ENCODE data around the gene PACS2.
A peak's percentile ranks its signal among the peaks of the same experiment; 100 is the strongest.
"Not testable (repeated sequence)": the region's sequence is repeated elsewhere in the genome, so short reads cannot be mapped to it uniquely, and the experiment has no call there.

The PACS2 gene

DNA sequence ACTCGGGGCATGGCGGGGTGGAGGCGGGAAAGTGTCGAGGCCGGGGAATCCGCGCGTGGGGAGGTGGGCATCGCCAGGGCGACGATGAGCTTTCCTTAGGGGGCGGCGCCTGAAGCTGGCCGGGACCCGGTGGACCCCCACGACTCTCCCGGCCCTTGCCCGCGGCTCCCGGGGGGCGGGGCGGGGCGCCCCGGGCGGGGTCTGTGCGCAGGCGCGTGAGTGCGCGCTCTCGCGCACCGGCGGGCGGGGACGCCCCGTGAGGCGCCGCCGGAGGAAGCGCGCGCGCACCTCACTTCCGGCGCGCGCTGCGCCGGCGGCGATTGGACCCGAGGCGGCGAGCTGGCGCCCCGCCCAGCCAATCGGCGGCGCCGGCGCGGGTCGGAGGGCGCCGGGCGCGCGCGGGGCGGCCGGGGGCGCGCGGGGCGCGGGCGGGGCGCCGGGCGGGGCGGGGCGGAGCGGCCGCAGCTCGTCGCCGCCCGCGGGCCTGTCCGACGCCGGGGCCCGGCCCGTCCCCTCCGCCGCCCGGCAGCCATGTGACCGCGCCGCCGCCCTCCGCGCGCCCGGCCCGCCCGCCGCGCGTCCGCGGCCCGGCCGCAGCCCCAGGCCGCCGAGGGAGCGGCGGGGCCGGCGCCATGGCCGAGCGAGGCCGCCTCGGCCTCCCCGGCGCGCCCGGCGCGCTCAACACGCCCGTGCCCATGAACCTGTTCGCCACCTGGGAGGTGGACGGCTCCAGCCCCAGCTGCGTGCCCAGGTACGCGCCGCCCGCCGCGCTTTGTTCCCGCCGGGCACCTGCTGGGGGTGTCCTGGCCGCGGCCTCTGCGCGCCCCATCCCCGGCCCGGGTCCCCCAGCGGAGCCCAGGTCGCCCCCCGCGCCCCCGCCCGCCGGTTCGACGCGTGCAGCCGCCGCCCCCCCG, at the start of gene PACS2:
TSS of gene PACS2 (plus strand) at position 462 of the 914 bp plus-strand sequence. CDS start at position 633, 171 bp downstream.
- peak; percentile 81 for DNase-seq (ENCODE audit: low spot score)

DNA sequence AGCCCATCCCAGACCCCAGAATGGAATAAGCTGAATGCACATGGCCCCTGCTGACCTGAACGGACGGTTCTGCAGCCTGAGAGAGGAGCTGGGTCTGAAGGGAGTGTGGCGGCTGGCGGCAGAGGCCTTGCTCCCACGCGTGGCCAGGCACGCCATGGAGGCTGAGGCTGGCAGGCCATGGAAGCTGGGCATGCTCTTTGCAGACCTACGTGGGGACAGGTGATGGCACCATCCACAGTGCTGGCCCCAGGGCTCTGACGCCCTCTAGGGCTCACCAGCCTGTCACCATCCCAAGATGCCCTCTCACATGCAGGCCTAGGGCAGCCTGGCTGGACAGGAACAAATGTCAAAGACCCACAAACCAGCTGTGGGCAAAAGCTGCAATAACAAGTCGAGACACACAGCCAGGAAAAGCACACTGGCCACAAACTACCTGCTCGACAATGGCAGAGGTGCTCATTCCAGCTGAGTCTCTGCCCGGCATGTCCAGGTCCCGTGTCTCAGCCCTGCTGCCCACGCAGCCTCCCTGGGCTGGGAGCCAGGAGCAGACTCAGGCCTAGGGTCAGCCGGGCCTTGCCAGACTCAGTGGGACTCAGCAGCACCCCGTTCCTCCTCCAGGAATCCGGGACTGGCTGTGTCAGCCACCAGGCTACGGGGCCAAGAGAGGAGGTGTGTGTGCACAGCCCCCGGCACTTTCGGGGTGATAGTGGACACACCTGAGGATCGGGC, 46.6 kb upstream of the PACS2 start:
- DNase-seq (ENCODE audit: low spot score), result no peak

DNA sequence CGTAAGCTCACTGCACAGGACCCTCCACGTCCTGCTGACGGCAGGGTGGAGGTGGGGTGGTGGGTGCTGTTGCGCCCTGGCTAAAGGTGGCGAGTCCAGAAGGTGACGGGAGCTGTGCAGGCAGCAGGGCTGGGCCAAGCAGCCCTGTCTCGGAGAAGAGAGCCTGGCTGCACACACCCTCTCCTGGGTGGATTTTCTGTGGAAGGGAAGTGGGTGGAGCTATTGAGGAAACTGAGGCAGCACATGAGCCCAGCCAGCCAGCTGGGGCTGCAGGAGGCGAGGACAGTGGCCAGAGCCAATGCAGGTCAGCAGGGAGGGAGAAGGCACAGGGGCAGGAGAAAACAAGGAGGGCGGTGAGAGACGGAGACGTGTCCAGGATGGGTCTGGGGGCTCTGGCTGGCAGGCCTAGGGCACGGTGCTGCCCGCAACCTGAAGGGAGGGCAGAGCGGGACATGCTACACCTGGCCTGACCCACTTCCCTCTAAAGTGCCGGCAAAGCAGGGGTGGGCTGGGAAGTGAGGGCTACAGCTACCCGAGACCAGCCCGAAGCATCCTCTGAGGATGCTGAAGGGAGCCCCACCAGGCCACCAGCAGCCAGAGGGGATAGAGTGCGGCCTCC, 45.7 kb upstream of the PACS2 start:
- no peak for DNase-seq (ENCODE audit: low spot score)

DNA sequence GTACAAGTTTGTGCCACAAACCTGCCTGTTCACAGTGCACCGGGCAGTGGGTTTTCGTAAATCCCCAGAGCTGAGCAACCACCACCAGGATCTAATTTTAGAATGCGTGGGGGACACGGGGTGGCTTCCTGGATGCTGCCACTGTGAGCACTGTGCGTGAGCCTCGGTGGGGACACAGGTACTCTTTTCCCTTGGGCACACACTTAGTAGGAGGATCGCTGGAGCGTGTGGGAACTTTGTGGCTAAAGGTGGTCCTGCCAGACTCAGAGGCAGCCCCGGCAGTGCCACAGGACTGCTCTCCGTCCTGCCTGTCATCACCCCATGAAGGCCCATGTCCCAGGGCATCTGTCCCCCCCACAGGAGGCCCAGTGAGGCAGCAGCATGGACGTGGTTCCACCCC, 45.1 kb upstream of the PACS2 start:
- DNase-seq (ENCODE audit: low spot score), result no peak

DNA sequence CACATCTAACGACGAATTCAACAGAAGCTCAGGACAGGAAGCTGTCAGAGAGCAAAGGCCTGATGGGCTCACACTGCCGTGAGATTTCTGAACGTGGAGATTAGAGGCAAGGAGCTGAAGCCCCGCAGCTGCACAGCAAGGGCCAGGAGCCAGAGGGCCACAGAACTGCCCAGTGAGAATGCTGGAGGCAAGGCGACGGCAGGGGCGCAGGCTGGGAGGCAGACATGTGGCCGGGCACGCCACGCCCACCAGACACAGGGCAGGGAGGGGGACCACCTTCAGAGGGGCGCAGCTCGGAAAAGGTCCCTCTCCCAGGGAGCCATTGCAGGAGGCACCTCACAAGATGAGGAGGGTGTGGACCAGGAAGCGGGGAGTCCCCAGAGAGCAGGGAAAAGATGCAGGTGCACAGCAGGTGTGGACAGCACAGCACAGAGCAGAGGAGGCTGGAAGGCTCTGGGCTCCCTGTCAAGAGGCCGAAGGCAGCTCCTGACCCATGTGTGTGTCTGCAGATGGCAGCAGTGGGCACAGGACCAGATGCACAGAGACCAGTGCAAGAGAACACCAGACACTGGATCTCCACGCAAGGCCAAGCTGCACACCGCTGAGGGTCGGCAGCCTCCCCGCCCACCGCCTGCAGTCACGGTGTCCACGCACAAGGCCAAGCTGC, 43.2 kb upstream of the PACS2 start:
- DNase-seq (ENCODE audit: low spot score), result no peak

DNA sequence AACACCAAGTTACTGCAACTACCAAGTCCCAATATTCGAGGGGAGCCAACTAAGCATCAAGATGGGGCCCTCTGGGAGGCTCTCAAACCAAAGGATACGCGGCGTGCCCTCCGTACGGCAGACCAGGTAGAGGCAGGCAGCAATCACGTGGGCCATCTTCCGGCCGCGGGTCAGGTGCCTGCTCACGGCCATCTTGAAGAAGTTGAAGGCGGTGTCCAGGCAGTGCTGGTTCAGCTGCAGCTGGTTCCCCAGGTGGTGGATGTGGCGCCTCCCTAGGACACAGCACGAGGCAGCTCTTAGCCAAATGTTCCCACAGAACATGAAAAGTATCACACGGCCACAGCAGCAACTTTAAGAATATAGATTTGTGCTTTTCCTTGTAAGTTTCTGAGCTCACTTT, 41.9 kb upstream of the PACS2 start:
- no peak for DNase-seq (ENCODE audit: low spot score)

DNA sequence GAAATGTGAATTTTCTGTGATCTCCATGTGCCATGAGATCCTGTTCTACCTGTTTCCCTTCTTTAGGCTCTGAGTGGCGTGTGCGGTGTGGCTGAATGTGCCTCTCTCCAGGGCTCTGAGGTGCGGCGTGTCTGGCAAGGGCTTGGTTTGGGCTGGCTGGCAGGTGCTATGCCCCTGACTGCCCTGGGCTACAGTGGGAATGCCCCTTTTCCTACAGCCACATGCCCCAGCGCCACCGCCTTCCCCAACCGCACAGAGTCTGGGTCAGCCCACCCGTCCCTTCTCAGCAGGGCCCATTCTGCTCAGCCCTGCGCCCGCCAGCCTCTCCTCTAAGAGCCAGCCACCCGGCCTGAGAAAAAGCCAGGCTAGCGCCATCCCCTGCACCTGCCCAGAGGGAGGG, 41.5 kb upstream of the PACS2 start:
- no peak for DNase-seq (ENCODE audit: low spot score)

DNA sequence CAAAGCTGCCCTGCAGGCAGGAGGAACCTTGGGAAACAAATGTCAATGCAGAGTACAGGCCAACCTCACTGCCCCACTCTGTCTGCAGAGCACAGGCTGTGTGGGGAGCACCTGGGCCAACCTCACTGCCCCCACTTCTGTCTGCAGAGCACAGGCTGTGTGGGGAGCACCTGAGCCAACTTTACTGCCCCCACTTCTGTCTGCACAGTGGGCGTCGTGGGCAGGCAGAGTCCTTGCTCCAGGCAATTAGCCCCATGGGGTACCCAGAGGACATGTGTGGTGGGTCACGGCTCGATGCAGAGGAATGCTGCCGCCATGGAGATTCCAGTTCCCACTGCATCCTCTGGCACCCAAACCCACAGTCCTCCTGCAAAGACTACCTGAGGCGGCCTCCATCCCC, 39.9 kb upstream of the PACS2 start:
- no peak for DNase-seq (ENCODE audit: low spot score)

DNA sequence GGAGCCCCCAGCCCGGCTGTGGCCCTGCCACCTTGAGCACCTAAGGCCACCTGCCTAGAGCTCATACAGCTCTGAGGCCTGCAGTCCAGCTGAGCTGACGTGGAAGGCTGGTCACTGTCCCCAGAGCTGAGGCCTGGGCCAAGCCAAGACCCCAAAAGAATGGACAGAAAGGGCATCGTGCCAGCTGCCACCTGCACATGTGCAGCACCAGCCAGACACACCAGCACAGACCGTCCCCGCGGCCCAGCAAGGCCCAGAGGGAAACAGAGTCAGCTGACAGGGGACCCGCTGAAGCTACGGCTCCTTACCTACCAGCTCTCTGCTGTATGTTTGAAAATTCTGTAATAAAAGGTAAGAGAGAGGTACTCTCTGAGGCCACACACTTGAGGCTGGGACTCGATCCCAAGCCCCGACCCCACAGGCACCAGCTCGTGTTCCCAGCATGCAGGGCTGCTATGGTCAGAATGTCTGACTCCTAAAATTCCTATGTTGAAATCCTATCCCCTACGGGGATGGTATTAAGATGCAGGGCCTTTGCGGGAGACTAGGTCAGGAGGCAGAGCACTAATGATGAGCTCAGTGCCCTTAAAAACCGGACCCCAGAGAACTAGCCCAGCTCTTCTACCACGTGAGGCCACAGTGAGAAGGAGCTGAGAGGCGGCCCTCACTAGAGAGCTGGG, 39.1 kb upstream of the PACS2 start:
- DNase-seq (ENCODE audit: low spot score), result no peak

DNA sequence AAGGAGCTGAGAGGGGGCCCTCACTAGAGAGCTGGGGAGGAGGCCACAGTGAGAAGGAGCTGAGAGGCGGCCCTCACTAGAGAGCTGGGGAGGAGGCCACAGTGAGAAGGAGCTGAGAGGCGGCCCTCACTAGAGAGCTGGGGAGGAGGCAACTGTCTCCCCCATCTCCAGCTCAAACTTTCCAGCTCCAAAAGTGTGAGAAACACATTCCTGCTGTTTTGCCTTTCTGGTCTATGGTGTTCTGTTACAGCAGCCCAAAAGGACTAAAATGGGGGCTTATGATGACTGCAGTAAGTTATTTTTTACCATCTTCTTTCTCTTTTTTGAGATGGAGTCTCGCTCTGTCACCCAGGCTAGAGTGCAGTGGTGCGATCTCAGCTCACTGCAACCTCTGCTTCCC, 37.1 kb upstream of the PACS2 start:
- not testable (repeated sequence) for DNase-seq (ENCODE audit: low spot score)

DNA sequence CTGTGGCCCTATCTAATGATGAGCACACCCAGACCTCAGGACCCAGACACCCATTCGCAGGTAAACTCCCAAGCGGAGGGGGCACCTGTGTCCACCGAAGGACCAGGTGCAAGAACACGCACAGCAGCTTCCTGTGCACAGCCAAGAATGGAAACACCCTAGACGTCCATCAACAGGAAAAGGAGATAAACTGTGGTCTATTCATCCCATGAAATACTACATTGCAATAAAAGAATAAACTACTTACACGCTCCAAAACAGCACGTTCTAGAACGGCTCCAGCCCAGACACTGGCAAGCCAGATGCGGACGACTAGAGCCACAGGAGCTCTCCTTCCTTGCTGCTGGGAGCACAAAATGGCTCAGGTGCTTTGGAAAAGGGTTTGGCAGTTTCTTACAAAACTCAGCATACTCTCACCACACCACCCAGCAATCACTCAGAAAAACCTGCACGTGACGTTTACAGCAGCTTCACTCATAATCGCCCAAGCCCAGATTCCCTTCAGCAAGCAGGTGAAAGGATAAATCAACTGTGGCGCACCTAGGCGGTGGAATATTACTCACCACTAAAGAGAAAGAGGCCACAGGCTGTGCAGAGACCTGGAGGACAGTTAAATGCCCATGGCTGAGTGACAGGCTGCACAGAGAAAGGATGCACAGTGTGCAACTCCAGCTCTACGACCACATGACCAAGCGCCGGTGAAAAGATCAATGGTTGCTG, 34.7 kb upstream of the PACS2 start:
- DNase-seq (ENCODE audit: low spot score), result no peak

DNA sequence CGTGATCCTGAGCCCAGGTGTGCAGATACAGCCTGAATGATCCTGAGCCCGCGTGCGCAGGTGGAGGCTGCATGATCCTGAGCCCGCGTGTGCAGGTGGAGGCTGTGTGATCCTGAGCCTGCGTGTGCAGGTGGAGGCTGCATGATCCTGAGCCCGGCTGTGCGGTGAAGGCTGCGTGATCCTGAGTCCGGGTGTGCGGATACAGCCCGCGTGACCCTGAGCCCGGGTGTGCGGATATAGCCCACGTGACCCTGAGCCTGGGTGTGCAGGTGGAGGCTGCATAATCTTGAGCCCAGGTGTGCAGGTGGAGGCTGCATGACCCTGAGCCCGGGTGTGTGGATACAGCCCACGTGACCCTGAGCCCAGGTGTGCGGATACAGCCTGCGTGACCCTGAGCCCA, 34.0 kb upstream of the PACS2 start:
- DNase-seq (ENCODE audit: low spot score), result no peak

DNA sequence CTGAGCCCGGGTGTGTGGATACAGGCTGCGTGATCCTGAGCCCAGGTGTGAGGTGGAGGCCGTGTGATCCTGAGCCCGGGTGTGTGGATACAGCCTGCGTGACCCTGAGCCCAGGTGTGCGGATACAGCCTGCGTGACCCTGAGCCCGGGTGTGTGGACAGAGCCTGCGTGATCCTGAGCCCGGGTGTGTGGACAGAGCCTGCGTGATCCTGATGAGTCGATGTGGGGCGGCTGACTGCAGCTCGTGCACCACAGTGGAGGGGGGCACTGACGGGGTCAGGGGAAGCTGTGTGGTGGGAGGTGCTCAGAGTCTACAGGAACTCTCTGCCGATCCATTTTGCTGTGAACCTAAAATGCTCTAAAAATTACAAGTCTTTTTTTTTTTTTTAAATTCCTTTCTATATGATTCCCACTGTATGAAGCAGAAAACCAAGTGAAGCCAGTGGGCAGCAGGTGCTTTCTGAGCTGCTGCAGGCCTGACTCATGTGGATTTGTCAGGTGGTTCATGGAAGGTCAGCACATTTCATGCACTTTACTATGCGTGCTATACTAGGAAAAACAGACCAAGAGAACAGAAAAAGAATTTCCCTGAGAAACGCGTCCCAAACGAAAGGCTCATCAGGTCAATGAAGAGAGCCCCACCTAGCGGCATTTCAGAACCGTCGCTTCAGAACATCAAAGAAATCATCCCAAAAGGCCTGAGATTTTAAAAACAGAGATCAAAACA, 33.0 kb upstream of the PACS2 start:
- peak; percentile 68 for DNase-seq (ENCODE audit: low spot score)

DNA sequence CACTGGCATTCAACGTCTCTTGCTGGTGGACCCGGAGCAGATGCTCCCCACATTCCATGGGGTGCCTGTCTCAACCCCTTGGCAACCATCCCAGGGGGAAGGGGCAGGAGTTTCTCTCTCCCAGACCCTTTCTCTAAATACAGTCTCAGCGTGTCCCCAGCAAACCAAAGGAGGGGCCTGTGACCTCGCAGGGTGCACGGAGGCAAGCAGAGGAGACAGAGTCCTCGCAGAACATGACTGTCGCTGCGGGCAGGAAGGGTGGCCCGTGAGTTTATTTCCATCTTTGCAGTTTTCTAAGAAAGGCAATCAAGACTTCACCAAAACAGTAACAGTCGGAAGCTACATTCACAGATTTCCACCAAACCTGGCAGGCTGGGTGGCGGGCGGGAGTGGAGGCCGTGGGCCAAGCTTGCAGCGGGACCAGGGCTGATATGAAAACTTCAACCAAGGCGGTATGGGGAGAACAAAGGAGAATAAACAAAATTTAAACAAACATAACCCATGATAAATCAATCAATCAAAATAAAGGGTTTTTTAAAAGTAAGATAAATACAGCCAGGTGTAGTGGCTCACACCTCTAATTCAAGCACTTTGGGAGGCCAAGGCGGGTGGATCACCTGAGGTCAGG, 32.3 kb upstream of the PACS2 start:
- DNase-seq (ENCODE audit: low spot score), result no peak

DNA sequence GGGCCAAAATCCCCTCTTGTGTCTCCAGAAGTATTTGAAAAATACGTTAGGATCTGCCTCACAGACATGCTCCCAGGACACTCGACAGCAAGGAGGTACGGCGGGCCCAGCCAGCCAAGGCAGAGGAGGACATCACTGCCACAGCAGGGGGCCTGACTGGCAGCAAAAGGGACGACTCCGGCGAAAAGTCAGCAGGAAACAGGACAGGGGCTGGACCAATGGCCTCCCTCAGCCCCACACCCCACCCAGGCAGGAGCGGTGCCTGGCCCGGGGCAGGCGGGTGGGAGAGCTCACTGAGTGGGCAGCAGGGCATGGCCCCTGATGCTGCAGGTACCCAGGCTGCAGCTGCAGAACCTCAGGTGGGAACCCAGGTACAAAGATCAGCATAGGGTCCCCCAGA, 31.5 kb upstream of the PACS2 start:
- DNase-seq (ENCODE audit: low spot score), result no peak

DNA sequence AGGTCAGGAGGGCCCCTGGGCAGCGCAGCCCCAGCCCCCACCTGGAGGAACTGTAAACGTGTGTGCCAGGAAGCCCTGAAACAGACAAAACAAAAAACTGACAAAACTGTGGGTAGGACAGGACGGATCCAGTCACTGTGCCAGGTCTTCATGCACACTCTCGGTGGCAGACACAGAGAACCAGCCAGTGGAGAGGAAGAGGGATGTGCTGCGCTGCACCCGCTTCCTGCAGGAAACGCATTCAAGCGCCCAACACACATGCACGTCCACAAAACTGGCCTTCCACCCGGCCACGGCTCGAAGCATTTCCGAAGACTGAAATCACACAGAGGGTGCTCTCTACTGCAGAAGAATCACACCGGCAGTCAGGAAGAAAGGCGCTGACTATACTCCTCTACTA, 30.6 kb upstream of the PACS2 start:
- DNase-seq (ENCODE audit: low spot score), result no peak

DNA sequence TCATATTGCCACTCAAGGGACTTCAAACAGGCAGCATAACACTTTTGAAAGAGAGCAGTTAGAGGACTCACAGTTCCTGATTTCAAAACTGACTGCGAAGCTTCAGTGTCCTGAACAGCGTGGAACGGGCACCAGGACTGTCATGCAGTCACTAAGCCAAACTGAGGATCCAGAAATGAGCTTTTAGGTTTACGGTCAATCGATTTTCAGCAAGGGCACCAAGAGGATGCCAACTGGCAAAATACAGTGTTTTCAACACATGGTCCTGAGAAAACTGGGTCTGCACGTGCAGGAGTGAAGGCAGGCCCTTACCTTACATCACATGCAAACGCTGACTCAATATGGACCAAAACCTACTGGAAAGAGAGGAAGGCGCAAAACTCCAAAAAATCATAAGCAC, 29.4 kb upstream of the PACS2 start:
- DNase-seq (ENCODE audit: low spot score), result no peak

DNA sequence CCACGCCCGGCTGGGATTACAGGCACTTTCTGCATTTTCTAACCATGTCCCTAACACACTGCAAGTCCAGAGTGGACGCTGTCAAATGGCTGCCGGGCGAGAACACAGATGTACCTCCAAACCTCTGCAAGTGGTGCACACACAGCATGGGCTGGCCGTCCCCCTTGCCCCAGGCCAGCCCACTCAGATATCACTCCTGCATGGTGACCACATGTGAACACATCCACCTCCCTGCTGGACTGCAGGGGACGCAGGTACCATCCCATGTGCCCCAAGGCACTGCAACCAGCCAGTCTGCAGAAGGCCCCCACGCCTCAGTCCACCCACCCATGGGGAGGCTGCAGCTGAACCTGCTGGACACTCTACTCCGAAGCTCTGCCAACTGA, 27.8 kb upstream of the PACS2 start:
- no peak for DNase-seq (ENCODE audit: low spot score)

DNA sequence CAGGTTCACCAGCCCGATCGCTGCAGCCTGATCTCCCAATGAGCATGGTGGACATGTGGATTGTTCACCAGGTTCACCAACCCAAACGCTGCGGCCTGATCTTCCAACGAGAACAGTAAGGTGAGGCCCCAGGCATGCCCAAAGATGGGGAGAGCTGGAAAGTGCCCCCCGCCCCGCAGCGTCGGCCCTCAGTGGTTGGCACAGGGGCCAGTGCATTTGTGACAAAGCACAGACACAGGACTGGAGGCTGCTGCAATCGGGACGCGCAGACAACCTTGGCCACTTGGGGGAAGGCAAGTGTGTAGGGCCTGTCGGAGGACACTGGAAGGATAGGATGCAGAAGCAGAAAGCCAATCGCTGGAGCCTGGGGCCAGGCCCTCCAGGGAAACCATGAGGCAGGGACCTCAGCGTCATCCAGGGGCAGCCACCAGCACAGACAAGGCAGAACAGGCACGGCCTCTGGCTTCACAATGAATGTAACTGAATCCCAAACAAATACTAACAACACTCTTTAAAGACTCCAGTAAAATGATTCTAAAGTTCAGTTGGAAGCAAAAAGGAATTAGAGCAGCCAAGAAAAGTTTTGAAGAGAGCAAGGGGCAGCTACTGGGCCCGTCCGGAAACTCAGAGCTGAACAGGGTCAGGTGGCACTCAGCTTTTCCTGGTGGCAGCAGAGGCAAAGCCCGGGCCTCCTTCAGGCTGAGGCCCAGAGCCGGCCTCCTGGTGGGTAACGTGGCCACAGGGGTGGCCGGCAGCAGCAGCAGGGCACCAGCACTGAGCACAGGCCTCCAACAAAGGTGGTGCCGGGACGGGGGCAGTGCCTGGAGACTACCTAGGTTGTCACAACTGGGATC, 27.1 kb upstream of the PACS2 start:
- no peak for DNase-seq (ENCODE audit: low spot score)
